ENCODE results near the gene HERC4.

- TF ChIP-seq CTCF (IDR thresholded peaks at IDR 0.05; ENCODE audit: low read depth, low read length, missing input control) (no peak), GABPA (IDR thresholded peaks at IDR 0.05 in 1 of 2, conservative IDR thresholded peaks at IDR 0.05 in 1 of 2) (no peak)
Observed at GRCh38 chr10:67933199-67933598, 141.9 kb downstream of the HERC4 start.
